HepG2 (cell line): ENCODE measurements around the gene FGFR1OP2. TPM values are rescaled to one million over a fixed set of nuclear protein-coding genes. Genes with fewer than 3 reads are reported as not detected.

Experiments
- AGO1 ChIP-seq: fragments of 200-400 bp; formaldehyde crosslinking; IDR thresholded peaks from 2 replicates; pipeline ENCODE4 v1.6.1; 2017; ENCODE audit warnings: mild to moderate bottlenecking, low read depth, low read length, moderate library complexity; ENCODE audit not compliant: poor library complexity, severe bottlenecking
- ATF3 ChIP-seq: sonication (generic); formaldehyde crosslinking; IDR thresholded peaks from 2 replicates; pipeline ENCODE4 v1.4.0; 2020; ENCODE audit warnings: missing genetic modification reagents
- BCL6 ChIP-seq: IDR thresholded peaks from 2 replicates; pipeline ENCODE4 v1.6.1; 2016; ENCODE audit warnings: missing genetic modification reagents, missing compliant biosample characterization
- CAMTA2 ChIP-seq: sonication (generic); formaldehyde crosslinking; IDR thresholded peaks from 2 replicates; pipeline ENCODE4 v1.4.0; 2020; ENCODE audit warnings: mild to moderate bottlenecking, missing genetic modification reagents, borderline replicate concordance
- CC2D1A ChIP-seq: sonication (generic); formaldehyde crosslinking; IDR thresholded peaks from 2 replicates; pipeline ENCODE4 v1.8.1; 2023; ENCODE audit warnings: mild to moderate bottlenecking, missing genetic modification reagents
- CENPT ChIP-seq: sonication (generic); formaldehyde crosslinking; IDR thresholded peaks from 2 replicates; pipeline ENCODE4 v1.8.0; 2022; ENCODE audit warnings: low read depth, mild to moderate bottlenecking, moderate library complexity, missing genetic modification reagents
- GLI4 ChIP-seq: sonication (generic); formaldehyde crosslinking; IDR thresholded peaks from 2 replicates; pipeline ENCODE4 v1.5.1; 2020; ENCODE audit warnings: missing genetic modification reagents, mild to moderate bottlenecking, moderate library complexity, borderline replicate concordance
- GLMP ChIP-seq: sonication (generic); formaldehyde crosslinking; IDR thresholded peaks from 2 replicates; pipeline ENCODE4 v1.9.0; 2021; ENCODE audit warnings: missing genetic modification reagents, mild to moderate bottlenecking, borderline replicate concordance
- JARID2 ChIP-seq: sonication (generic); formaldehyde crosslinking; IDR thresholded peaks from 2 replicates; pipeline ENCODE4 v1.8.1; 2023; ENCODE audit warnings: missing genetic modification reagents, inconsistent platforms; ENCODE audit not compliant: insufficient replicate concordance
- RFXANK ChIP-seq: IDR thresholded peaks from 2 replicates; pipeline ENCODE4 v1.6.1; 2016
- SRF ChIP-seq: IDR thresholded peaks from 2 replicates; pipeline ENCODE4 v1.6.1; 2011; ENCODE audit warnings: mild to moderate bottlenecking, low read depth, low read length, moderate library complexity
- TFDP2 ChIP-seq: sonication (generic); formaldehyde crosslinking; IDR thresholded peaks from 2 replicates; pipeline ENCODE4 v1.4.0; 2020; ENCODE audit warnings: missing genetic modification reagents
- YEATS4 ChIP-seq: sonication (generic); formaldehyde crosslinking; IDR thresholded peaks from 2 replicates; pipeline ENCODE4 v1.4.0; 2020; ENCODE audit warnings: missing genetic modification reagents, borderline replicate concordance
- ZNF180 ChIP-seq: sonication (generic); formaldehyde crosslinking; IDR thresholded peaks from 2 replicates; pipeline ENCODE4 v1.4.0; 2020; ENCODE audit warnings: low read depth, missing genetic modification reagents, borderline replicate concordance
- ZNF326 ChIP-seq: sonication (generic); formaldehyde crosslinking; IDR thresholded peaks from 2 replicates; pipeline ENCODE4 v1.4.0; 2020; ENCODE audit warnings: missing genetic modification reagents, borderline replicate concordance
- ZNF34 ChIP-seq: sonication (generic); formaldehyde crosslinking; IDR thresholded peaks from 2 replicates; pipeline ENCODE4 v1.4.0; 2020; ENCODE audit warnings: mild to moderate bottlenecking, missing genetic modification reagents, borderline replicate concordance
- ZNF768 ChIP-seq: sonication (generic); formaldehyde crosslinking; IDR thresholded peaks from 2 replicates; pipeline ENCODE4 v1.4.0; 2020; ENCODE audit warnings: missing genetic modification reagents
- ZNF841 ChIP-seq: sonication (generic); formaldehyde crosslinking; IDR thresholded peaks from 2 replicates; pipeline ENCODE4 v1.8.1; 2023; ENCODE audit warnings: missing genetic modification reagents, borderline replicate concordance
- polyA plus RNA-seq, 8 experiments: library from polyadenylated mRNA; depleted of rRNA in 3 of 8; stranded (reverse) in 7 of 8; unstranded in 1 of 8; fragments of >200 nt; fragmentation: Illumina TruSeq in 4 of 8; extraction: Trizol in 4 of 8; gene quantifications; 2 replicates each; pipeline versions ENCODE4 v1.2.1 to v1.2.3, GENCODE V29; 2011 to 2016; ENCODE audit warnings: low read depth in 4 of 8, missing spikeins in 1 of 8, mixed read lengths in 1 of 8; ENCODE audit not compliant: insufficient read depth in 1 of 8
- total RNA-seq, 5 experiments: library from RNA; depleted of rRNA; stranded (reverse); fragments of >200 nt; fragmentation: Illumina TruSeq; extraction: Trizol; gene quantifications; 2 replicates each; pipeline ENCODE4 v1.2.3, GENCODE V29; 2016; ENCODE audit warnings: low read depth in 1 of 5
- TF ChIP-seq, protein P1 (sequence below): sonication (generic); formaldehyde crosslinking; IDR thresholded peaks from 2 replicates; pipeline ENCODE4 v1.4.0; 2020; ENCODE audit warnings: mild to moderate bottlenecking, missing genetic modification reagents
- TF ChIP-seq, protein P2 (sequence below), 2 experiments: sonication (generic) in 1 of 2; formaldehyde crosslinking in 1 of 2; IDR thresholded peaks; 2 replicates each; pipeline versions ENCODE4 v1.5.1 to v1.6.1; 2011 to 2020; ENCODE audit warnings: borderline replicate concordance in 1 of 2, low read depth in 1 of 2, low read length in 1 of 2, mild to moderate bottlenecking in 1 of 2, missing genetic modification reagents in 1 of 2, moderate library complexity in 1 of 2

FGFR1OP2 gene
- total and polyA plus RNA-seq, 2 of the 13 experiments (the other 11 are each of a cell fraction or from before 2014, with no cell fraction given) = 18.3 to 38.1 TPM

DNA sequence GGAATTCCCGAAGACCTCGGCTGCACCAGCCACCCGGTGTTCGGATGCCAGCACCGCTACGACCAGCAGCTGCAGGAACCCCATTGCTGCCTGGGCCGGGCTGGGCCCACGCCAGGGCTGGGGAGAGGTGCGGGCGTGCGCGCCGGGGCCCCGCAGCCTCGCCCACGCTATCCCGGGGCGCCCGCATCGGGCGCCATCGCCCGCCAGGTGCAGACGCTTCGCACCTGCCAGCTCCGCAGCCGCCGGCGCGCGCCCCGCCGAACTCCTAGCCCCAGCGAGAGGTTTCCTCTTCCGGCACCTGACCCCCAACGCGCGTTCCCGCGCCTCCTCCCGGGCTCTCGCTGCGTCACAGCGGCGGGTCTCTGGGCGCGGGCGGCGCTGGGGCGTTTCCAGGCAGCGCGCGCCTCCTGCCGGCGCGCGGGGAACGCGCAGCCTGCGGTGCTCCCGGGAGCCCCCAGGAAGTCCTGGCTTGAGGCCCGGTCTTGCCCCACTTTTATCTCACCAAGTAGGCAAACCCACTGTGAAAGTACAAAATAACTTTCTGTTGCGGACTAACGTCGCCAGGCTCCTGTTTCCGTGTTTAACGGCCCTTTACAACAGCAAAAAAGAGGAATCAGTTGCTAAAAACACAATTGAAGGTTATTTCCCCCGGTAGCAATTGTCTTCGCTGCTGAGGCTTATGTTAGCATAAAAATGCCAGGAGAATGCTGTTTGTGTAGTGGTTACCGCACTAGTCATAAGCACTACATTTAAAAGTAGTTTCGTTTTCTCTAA, 76.0 kb downstream of the FGFR1OP2 start, which contains the start of gene TM7SF3 (continued):
- TF ChIP-seq AGO1 = no peak
- TF ChIP-seq, protein P1, sequence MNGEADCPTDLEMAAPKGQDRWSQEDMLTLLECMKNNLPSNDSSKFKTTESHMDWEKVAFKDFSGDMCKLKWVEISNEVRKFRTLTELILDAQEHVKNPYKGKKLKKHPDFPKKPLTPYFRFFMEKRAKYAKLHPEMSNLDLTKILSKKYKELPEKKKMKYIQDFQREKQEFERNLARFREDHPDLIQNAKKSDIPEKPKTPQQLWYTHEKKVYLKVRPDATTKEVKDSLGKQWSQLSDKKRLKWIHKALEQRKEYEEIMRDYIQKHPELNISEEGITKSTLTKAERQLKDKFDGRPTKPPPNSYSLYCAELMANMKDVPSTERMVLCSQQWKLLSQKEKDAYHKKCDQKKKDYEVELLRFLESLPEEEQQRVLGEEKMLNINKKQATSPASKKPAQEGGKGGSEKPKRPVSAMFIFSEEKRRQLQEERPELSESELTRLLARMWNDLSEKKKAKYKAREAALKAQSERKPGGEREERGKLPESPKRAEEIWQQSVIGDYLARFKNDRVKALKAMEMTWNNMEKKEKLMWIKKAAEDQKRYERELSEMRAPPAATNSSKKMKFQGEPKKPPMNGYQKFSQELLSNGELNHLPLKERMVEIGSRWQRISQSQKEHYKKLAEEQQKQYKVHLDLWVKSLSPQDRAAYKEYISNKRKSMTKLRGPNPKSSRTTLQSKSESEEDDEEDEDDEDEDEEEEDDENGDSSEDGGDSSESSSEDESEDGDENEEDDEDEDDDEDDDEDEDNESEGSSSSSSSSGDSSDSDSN (CRISPR knock-in tag) = peak; percentile 88
- TF ChIP-seq RFXANK (CRISPR knock-in tag) = no peak
- no peak for TF ChIP-seq ZNF180
- peak; percentile 11; the same call in 1 of the 2 replicates for TF ChIP-seq ATF3
- TF ChIP-seq CC2D1A (CRISPR knock-in tag) = no peak
- TF ChIP-seq ZNF768 (CRISPR knock-in tag) = peak; percentile 91
- no peak for TF ChIP-seq SRF
- no peak for TF ChIP-seq ZNF326 (CRISPR knock-in tag)
- TF ChIP-seq JARID2 (CRISPR knock-in tag) = no peak
- TF ChIP-seq, protein P2, sequence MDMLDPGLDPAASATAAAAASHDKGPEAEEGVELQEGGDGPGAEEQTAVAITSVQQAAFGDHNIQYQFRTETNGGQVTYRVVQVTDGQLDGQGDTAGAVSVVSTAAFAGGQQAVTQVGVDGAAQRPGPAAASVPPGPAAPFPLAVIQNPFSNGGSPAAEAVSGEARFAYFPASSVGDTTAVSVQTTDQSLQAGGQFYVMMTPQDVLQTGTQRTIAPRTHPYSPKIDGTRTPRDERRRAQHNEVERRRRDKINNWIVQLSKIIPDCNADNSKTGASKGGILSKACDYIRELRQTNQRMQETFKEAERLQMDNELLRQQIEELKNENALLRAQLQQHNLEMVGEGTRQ (IDR thresholded peaks at IDR 0.05; ENCODE audit: low read depth, low read length) = no peak
- TF ChIP-seq, protein P2 (CRISPR knock-in tag; IDR thresholded peaks at IDR 0.05; ENCODE audit: borderline replicate concordance) = 0 out of 2 replicates have a peak, but pooled peaks have one; percentile 30
- TF ChIP-seq YEATS4 (CRISPR knock-in tag) = peak; percentile 39; the same call in 1 of the 2 replicates
- TF ChIP-seq TFDP2 (CRISPR knock-in tag) = peak; percentile 93
- no peak for TF ChIP-seq ZNF34 (CRISPR knock-in tag)
- no peak for TF ChIP-seq ZNF841 (CRISPR knock-in tag)
- TF ChIP-seq CAMTA2 (CRISPR knock-in tag) = no peak
- TF ChIP-seq CENPT (CRISPR knock-in tag) = no peak
- TF ChIP-seq GLI4 (CRISPR knock-in tag) = 0 out of 2 replicates have a peak, but pooled peaks have one; percentile 24
- TF ChIP-seq BCL6 (CRISPR knock-in tag) = no peak
- TF ChIP-seq GLMP (CRISPR knock-in tag) = no peak
